ENCODE results near the gene TLCD2. TPM values are rescaled to one million over a fixed set of nuclear protein-coding genes. Genes with fewer than 3 reads are reported as not detected.

The TLCD2 gene
- total and polyA plus RNA-seq, 4 donors: 1.2 to 7.3 (median 3.4) TPM

DNA sequence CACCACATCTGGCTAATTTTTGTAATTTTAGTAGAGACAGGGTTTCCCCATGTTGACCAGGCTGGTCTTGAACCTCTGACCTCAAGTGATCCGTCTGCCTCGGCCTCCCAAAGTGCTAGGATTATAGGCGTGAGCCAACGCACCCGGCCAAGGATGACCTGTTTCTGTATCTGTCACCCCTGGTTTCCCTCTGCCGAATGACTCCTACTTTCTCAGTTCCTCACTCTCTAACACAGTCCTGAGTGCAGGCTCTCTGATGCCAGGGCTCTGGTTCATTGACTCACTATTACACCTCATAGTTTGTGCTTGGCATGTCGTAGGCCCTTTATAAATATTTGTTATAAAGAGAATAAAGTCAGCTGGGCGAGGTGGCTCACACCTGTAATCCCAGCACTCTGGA lies 14.8 kb downstream of the TLCD2 start:
- WGBS: 88% methylated on average over 8 of the region's 8 CpGs
- Histone ChIP-seq H3K9ac (ENCODE audit: low read depth in 1 of 2, low read length in 2 of 2) (no peak overlapping the region), H3K4me3 (ENCODE audit: low read depth in 1 of 3, low read length in 3 of 3) (no peak overlapping the region), H3K36me3 (ENCODE audit: control insufficient read depth in 4 of 4, insufficient read depth in 3 of 4, low read depth in 1 of 4, low read length in 3 of 4) (no peaks in the 10 kb centered on the region), H3K27ac (ENCODE audit: low read depth in 1 of 2, low read length in 2 of 2) (no peak overlapping the region), H3K9me3 (ENCODE audit: control insufficient read depth in 4 of 4, low read length in 3 of 4) (no peaks in the 10 kb centered on the region), H3K27me3 (ENCODE audit: control insufficient read depth in 4 of 4, insufficient read depth in 4 of 4, low read length in 3 of 4) (no peaks in the 10 kb centered on the region), H3K4me1 (ENCODE audit: control insufficient read depth in 4 of 4, insufficient read depth in 4 of 4, low read length in 3 of 4) (no peaks in the 10 kb centered on the region)
- DNase-seq (ENCODE audit: low spot score): no peak
- no peak for TF ChIP-seq RAD21 (IDR thresholded peaks at IDR 0.05)
- no peak for TF ChIP-seq HNF4A (conservative IDR thresholded peaks at IDR 0.05)
- no peak for TF ChIP-seq SP1 (IDR thresholded peaks at IDR 0.05)
- TF ChIP-seq HNF4G (IDR thresholded peaks at IDR 0.05): no peak
- no peak for TF ChIP-seq NR2F2 (IDR thresholded peaks at IDR 0.05)
- TF ChIP-seq RXRA (IDR thresholded peaks at IDR 0.05): no peak
- TF ChIP-seq, protein P1, sequence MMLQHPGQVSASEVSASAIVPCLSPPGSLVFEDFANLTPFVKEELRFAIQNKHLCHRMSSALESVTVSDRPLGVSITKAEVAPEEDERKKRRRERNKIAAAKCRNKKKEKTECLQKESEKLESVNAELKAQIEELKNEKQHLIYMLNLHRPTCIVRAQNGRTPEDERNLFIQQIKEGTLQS (IDR thresholded peaks at IDR 0.05): no peak
- TF ChIP-seq EGR1 (IDR thresholded peaks at IDR 0.05; ENCODE audit: low read depth in 2 of 2): no peak
- no peak for TF ChIP-seq JUND (IDR thresholded peaks at IDR 0.05)
- TF ChIP-seq FOXA2 (IDR thresholded peaks at IDR 0.05): no peak
- TF ChIP-seq FOXA1 (IDR thresholded peaks at IDR 0.05): no peak
- TF ChIP-seq, protein P2, sequence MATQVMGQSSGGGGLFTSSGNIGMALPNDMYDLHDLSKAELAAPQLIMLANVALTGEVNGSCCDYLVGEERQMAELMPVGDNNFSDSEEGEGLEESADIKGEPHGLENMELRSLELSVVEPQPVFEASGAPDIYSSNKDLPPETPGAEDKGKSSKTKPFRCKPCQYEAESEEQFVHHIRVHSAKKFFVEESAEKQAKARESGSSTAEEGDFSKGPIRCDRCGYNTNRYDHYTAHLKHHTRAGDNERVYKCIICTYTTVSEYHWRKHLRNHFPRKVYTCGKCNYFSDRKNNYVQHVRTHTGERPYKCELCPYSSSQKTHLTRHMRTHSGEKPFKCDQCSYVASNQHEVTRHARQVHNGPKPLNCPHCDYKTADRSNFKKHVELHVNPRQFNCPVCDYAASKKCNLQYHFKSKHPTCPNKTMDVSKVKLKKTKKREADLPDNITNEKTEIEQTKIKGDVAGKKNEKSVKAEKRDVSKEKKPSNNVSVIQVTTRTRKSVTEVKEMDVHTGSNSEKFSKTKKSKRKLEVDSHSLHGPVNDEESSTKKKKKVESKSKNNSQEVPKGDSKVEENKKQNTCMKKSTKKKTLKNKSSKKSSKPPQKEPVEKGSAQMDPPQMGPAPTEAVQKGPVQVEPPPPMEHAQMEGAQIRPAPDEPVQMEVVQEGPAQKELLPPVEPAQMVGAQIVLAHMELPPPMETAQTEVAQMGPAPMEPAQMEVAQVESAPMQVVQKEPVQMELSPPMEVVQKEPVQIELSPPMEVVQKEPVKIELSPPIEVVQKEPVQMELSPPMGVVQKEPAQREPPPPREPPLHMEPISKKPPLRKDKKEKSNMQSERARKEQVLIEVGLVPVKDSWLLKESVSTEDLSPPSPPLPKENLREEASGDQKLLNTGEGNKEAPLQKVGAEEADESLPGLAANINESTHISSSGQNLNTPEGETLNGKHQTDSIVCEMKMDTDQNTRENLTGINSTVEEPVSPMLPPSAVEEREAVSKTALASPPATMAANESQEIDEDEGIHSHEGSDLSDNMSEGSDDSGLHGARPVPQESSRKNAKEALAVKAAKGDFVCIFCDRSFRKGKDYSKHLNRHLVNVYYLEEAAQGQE (IDR thresholded peaks at IDR 0.05): no peak
- no peak for TF ChIP-seq TAF1 (conservative IDR thresholded peaks at IDR 0.05)
- no peak for TF ChIP-seq GABPA (IDR thresholded peaks at IDR 0.05 in 1 of 2, conservative IDR thresholded peaks at IDR 0.05 in 1 of 2)
- TF ChIP-seq, protein P3, sequence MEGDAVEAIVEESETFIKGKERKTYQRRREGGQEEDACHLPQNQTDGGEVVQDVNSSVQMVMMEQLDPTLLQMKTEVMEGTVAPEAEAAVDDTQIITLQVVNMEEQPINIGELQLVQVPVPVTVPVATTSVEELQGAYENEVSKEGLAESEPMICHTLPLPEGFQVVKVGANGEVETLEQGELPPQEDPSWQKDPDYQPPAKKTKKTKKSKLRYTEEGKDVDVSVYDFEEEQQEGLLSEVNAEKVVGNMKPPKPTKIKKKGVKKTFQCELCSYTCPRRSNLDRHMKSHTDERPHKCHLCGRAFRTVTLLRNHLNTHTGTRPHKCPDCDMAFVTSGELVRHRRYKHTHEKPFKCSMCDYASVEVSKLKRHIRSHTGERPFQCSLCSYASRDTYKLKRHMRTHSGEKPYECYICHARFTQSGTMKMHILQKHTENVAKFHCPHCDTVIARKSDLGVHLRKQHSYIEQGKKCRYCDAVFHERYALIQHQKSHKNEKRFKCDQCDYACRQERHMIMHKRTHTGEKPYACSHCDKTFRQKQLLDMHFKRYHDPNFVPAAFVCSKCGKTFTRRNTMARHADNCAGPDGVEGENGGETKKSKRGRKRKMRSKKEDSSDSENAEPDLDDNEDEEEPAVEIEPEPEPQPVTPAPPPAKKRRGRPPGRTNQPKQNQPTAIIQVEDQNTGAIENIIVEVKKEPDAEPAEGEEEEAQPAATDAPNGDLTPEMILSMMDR (IDR thresholded peaks at IDR 0.05; ENCODE audit: low read depth, low read length, missing input control): no peak
- TF ChIP-seq, protein P4, sequence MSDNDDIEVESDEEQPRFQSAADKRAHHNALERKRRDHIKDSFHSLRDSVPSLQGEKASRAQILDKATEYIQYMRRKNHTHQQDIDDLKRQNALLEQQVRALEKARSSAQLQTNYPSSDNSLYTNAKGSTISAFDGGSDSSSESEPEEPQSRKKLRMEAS (IDR thresholded peaks at IDR 0.05): no peak
- TF ChIP-seq, protein P5, sequence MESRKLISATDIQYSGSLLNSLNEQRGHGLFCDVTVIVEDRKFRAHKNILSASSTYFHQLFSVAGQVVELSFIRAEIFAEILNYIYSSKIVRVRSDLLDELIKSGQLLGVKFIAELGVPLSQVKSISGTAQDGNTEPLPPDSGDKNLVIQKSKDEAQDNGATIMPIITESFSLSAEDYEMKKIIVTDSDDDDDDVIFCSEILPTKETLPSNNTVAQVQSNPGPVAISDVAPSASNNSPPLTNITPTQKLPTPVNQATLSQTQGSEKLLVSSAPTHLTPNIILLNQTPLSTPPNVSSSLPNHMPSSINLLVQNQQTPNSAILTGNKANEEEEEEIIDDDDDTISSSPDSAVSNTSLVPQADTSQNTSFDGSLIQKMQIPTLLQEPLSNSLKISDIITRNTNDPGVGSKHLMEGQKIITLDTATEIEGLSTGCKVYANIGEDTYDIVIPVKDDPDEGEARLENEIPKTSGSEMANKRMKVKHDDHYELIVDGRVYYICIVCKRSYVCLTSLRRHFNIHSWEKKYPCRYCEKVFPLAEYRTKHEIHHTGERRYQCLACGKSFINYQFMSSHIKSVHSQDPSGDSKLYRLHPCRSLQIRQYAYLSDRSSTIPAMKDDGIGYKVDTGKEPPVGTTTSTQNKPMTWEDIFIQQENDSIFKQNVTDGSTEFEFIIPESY (IDR thresholded peaks at IDR 0.05): no peak
- TF ChIP-seq YY1 (IDR thresholded peaks at IDR 0.05): no peak

Measured in liver (tissue), 9 donors.